Right lobe of liver (tissue), 4 donors: ENCODE results near the gene TIGD2.

Experiments used
- POLR2A ChIP-seq: fragments of 450-650 bp; IDR thresholded peaks from one replicate; pipeline ENCODE4 v1.6.1; 2017; ENCODE audit warnings: antibody characterized with exemption, mild to moderate bottlenecking
- TF ChIP-seq, protein P1 (sequence below), 4 donors: fragments of 200-600 bp in 3 of 4; fragments of 450-650 bp in 1 of 4; IDR thresholded peaks; one replicate each; pipeline versions ENCODE4 v1.5.1 to v1.8.0; 2016 to 2022; ENCODE audit warnings: antibody characterized with exemption in 4 of 4, mild to moderate bottlenecking in 2 of 4
- donor health status: DM: no; HTN: no; CAD: no.
- donor health status: DM: no; HTN: no; CAD: no.
- donor health status: DM: no; HTN: yes; CAD: no.

DNA sequence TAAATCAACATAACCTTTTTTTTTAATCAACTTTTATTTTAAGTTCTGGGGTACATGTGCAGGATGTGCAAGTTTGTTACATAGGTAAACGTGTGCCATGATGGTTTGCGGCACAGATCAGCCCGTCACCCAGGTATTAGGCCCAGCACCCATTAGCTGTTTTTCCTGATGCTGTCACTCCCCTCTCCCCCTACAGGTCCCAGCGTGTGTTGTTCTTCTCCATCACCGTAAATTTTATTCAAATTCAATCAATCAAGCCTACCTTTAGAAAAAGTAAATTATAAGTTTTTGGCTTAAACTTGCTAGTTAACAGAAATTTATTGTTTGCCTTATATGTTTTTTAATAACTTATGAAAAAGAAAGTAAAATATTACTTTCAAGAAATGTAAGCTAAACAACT is 25.9 kb downstream of the TIGD2 start:
- TF ChIP-seq, protein P1, sequence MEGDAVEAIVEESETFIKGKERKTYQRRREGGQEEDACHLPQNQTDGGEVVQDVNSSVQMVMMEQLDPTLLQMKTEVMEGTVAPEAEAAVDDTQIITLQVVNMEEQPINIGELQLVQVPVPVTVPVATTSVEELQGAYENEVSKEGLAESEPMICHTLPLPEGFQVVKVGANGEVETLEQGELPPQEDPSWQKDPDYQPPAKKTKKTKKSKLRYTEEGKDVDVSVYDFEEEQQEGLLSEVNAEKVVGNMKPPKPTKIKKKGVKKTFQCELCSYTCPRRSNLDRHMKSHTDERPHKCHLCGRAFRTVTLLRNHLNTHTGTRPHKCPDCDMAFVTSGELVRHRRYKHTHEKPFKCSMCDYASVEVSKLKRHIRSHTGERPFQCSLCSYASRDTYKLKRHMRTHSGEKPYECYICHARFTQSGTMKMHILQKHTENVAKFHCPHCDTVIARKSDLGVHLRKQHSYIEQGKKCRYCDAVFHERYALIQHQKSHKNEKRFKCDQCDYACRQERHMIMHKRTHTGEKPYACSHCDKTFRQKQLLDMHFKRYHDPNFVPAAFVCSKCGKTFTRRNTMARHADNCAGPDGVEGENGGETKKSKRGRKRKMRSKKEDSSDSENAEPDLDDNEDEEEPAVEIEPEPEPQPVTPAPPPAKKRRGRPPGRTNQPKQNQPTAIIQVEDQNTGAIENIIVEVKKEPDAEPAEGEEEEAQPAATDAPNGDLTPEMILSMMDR (IDR thresholded peaks at IDR 0.05) = no peak
- no peak for TF ChIP-seq POLR2A
